MG63 (cell line): ENCODE results near the gene MCAM. TPM values are rescaled to one million over a fixed set of nuclear protein-coding genes. Genes with fewer than 3 reads are reported as not detected.

Experiments
- DNase-seq: peaks from one replicate; pipeline ENCODE4 v3.0.0-alpha.2; 2020
- H3K27me3 ChIP-seq: fragments of 250-450 bp; sonication (Bioruptor Pico); 2 replicates; pipeline ENCODE4 v1.5.1; 2020; ENCODE audit warnings: mild to moderate bottlenecking, moderate library complexity
- H3K36me3 ChIP-seq: fragments of 250-450 bp; sonication (Bioruptor Pico); 2 replicates; pipeline ENCODE4 v1.5.1; 2020; ENCODE audit warnings: mild to moderate bottlenecking, moderate library complexity
- H3K4me3 ChIP-seq: fragments of 250-450 bp; sonication (Bioruptor Pico); 2 replicates; pipeline ENCODE4 v1.5.1; 2020; ENCODE audit warnings: mild to moderate bottlenecking, moderate library complexity
- H3K9me3 ChIP-seq: fragments of 250-450 bp; sonication (Bioruptor Pico); 2 replicates; pipeline ENCODE4 v1.5.1; 2020; ENCODE audit warnings: mild to moderate bottlenecking, moderate library complexity
- total RNA-seq: library from RNA; depleted of rRNA; stranded (reverse); fragments of >200 nt; shearing (Covaris generic); gene quantifications from 2 replicates; pipeline ENCODE4 v1.2.3, GENCODE V29; 2014; ENCODE audit warnings: low replicate concordance; rRNA removed

Gene MCAM, protein sequence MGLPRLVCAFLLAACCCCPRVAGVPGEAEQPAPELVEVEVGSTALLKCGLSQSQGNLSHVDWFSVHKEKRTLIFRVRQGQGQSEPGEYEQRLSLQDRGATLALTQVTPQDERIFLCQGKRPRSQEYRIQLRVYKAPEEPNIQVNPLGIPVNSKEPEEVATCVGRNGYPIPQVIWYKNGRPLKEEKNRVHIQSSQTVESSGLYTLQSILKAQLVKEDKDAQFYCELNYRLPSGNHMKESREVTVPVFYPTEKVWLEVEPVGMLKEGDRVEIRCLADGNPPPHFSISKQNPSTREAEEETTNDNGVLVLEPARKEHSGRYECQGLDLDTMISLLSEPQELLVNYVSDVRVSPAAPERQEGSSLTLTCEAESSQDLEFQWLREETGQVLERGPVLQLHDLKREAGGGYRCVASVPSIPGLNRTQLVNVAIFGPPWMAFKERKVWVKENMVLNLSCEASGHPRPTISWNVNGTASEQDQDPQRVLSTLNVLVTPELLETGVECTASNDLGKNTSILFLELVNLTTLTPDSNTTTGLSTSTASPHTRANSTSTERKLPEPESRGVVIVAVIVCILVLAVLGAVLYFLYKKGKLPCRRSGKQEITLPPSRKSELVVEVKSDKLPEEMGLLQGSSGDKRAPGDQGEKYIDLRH
- 1.8 and 13.6 TPM in 2 replicates for total RNA-seq

DNA sequence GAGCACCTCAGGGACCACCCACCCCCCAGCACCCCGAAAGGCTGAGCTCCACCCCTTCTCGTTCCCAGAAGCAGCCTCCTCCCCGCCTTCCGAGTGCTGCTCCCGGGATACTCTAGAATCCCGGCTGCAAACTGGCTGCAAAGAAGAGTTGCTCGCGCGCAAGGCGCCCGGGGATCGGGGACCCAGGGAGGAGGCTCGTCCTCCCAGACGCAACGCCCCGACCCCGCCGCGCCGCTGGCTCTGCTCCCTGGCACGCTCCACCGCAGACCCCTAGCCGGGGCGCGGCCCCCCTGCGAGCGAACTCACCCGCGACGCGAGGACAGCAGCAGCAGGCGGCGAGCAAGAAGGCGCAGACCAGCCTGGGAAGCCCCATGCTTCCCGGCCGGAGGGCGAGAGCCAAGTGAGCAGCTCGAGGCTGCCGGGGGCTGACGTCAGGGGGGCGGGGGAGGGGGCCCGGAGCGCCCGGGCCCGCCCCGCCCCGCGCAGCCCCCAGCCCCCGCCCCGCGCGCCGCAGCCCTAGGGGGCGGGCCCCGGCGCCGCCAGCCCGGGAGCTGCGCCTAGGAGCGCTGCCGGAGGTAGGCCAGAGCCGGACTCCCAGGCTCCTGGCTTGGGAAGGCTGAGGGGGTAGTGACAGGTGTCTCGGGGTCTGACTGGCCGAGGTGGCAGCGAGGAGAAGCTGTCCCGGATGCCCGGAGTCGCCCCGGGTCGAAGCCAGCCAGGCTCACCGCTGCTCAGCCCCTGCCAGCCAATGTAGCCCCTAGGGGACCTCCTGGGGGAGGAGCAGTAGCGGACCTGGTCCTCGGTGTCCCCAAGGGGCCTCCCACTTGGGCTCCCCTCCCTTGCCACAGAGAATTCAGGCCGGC lies at the start of gene MCAM:
Gene MCAM (minus strand): TSS at position 402 of the 863 bp plus-strand sequence. CDS start 29 bp downstream, at position 373.
- Histone ChIP-seq H3K27me3 (peaks cover 9% of the 10 kb centered on the region), H3K4me3 (peak within 1 kb of the TSS; percentile 41), H3K9me3 (no peaks in the 10 kb centered on the region), H3K36me3 (no peaks in the 10 kb centered on the region)
- peak; percentile 16 for DNase-seq

DNA sequence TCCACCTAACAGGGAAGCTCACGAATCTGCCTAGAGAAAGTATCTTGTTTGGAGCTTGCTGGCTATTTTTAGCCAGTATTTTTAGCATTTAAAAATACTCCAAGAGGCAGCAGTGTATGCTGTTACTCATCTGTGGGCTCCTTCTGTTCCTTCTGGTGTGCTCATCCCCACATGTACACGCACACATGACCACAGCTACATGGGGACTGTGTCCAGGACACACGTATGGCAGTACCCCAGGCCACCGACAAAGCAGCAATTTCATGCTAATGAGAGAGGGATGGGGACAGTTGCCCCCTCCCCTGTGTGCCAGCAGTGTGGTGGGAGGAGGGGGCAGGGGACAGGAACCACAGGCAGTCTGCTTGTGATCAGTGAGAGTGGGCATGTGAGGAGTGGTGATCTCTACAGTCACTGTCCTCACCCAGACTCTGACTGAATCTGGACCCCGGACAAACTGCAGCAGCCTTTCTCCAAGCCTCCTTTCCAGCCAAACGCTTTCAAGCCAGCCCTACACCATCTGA lies 48.2 kb upstream of the MCAM start:
- H3K36me3 ChIP-seq = peaks cover 15% of the 10 kb centered on the region
- DNase-seq = no peak
- H3K4me3 ChIP-seq = no peak overlapping the region; the same call in 1 of the 2 replicates
- no peaks in the 10 kb centered on the region for H3K9me3 ChIP-seq
- no peaks in the 10 kb centered on the region for H3K27me3 ChIP-seq

DNA sequence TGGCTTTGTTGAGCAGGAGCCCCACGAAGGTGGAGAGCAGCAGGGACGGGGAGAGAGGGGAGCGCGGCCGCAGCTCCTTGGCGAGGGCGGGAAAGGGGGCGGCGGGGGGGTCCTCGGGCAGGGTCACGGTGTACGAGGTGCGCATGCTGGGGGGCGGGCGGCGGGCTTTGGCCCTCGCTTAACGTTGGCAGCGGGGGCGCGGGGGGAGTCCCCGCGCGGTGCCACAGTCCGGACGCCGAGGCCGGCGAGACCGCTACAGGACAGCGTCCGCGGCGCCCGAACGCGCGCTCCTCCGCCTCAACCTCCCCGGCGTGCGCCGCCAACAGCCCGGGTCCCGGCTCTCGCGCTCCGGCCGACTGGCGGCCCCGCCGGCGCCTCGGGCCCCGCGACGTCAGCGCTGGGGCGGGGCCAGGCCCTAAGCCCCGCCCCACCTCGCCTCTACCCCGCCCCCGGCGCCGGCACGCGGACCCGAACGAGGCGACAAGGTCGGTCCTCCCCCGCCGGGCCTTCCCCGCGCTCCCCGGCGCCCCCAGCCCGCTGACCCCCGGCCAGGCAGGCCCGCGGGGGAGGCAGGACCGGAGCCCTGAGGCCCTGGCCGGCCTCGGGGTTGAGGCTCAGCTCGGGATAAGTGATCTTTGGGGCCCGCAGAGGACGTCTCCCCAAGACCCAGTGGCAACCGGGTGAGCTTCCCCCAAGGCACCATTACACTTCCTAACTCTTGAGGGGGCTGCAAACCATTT lies 47.1 kb upstream of the MCAM start:
- H3K4me3 ChIP-seq = peak overlapping the region; percentile 50
- H3K36me3 ChIP-seq = peaks cover 17% of the 10 kb centered on the region
- H3K9me3 ChIP-seq = no peaks in the 10 kb centered on the region
- DNase-seq = peak; percentile 59
- H3K27me3 ChIP-seq = no peaks in the 10 kb centered on the region

GRCh38 chr11:119363081-119363850 lies 46.3 kb upstream of the MCAM start:
- Histone ChIP-seq H3K27me3 (no peaks in the 10 kb centered on the region), H3K4me3 (peak overlapping the region; percentile 50), H3K9me3 (no peaks in the 10 kb centered on the region), H3K36me3 (peaks cover 24% of the 10 kb centered on the region)
- DNase-seq = no peak

DNA sequence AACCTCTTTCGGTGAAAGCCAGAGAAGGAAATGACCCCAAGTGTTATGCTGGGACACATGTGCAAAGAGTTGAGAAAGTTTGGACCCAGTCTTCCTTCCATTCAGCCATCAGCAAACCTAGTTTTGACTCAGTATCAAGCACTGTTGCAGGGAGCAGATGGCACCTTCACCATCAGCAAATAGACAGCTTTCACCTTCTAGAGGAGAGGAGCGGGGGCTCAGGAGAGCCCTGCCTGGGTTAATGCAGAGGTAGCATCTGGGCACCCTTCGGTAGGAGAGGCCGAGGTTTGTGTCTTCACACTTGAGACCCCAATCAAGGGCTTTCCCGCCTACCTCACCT lies 45.8 kb upstream of the MCAM start:
- peak overlapping the region; percentile 50 for H3K4me3 ChIP-seq
- H3K27me3 ChIP-seq = no peaks in the 10 kb centered on the region

DNA sequence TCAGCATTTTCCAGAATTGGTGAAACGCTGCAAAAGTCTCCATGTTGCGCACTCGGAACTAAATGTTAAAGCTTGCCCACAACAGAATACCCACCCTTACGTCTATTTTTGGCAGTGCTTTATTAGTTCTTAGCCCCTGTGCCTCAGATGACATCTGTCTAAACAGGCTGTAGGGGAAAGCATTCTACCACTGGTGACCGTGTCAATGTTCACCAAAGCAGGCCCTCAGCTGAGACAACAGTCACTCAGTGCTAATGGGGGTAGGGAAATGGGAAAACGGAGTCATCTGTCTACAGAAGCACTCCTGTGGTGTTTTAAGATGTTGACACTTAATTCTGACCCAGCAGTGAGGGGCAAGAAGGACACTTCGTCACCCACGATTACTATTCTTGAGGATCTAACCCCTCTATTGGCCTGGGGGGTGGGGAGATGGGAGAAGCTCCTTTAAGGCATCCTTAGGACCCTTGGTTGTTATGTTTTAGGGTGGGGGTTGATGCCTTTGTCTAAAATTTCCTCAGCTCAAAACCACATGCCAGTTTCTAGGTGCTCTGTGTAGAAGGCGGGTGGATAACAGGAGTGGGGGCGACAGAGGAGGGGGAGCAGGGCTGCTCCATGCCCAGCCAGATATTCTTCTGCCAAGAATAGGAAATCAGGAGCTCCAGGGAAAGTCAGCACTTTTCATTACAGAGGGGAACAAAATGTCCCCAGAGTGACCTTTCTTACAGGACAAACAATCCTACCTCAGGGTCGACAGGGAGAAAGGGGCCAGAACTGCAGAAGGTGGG lies 45.2 kb upstream of the MCAM start:
- peak overlapping the region; percentile 50 for H3K4me3 ChIP-seq
- no peaks in the 10 kb centered on the region for H3K9me3 ChIP-seq
- H3K36me3 ChIP-seq = peaks cover 34% of the 10 kb centered on the region
- H3K27me3 ChIP-seq = no peaks in the 10 kb centered on the region
- DNase-seq = no peak

More for the DNA sequence above, 45.8 kb upstream of the MCAM start:
- Histone ChIP-seq H3K36me3 (peaks cover 29% of the 10 kb centered on the region), H3K9me3 (no peaks in the 10 kb centered on the region)
- no peak for DNase-seq

DNA sequence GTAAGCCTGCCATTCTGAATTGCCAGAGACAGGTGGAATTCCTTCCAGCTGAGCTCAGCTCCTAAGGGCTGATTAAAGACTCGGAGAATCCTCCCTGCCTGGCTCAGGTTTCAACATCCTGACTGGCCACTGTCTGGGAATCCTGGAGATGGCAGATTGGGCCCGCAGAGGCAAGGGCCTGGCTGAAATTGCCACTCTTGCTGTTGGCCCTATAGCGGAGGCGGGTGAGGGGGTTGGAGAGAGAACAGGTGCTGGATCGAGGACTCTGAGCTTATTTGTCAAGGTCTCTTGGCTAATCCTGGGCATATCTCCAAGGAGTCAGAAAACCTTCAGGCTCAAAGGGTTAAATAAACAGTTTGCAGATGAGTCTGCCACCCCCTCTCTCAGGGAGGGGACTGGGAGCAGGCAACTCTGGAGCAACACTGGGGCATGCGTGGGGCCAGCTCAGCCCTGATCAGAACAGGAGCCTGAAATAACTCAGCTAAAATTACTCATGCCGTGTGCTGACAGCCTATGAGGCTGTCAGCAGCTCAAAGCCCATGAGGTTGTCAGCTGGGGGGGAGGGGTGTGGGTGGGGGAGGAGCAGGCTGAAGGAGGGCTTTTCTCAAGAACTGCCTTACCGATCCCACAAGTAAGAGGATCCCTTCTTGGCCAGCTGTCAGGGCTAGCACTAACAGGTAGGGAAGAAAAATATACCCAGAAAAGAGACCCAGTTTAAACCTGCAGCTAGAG lies 44.3 kb upstream of the MCAM start:
- no peaks in the 10 kb centered on the region for H3K9me3 ChIP-seq
- peaks cover 38% of the 10 kb centered on the region for H3K36me3 ChIP-seq
- peak overlapping the region; percentile 8; the same call in 1 of the 2 replicates for H3K4me3 ChIP-seq
- no peaks in the 10 kb centered on the region for H3K27me3 ChIP-seq
- peak; percentile 93 for DNase-seq

GRCh38 chr11:119359365-119360214 lies 42.7 kb upstream of the MCAM start:
- Histone ChIP-seq H3K9me3 (no peaks in the 10 kb centered on the region), H3K4me3 (no peak overlapping the region), H3K27me3 (no peaks in the 10 kb centered on the region), H3K36me3 (peaks cover 45% of the 10 kb centered on the region)
- DNase-seq = no peak

DNA sequence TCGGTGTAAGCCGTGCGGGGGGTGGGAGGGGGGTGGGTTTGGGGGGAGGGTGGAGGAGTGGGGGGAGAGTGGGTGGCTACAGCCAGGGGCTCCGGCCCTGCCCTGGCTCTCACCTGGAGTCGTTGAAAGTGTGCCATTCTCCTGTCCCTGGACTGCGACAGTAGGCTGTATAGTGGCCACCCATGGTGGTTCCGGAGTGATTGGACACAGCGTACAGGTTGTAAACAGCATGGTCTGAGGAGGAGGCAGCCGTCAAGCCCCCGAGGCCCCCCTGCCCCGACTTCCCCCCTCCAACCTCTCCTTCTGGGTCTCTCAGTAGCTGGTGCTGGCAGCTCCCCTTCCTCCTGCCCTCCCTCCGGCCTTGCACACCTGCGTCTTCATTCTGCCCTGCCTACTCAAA lies 40.1 kb upstream of the MCAM start:
- H3K36me3 ChIP-seq = peaks cover 46% of the 10 kb centered on the region

DNA sequence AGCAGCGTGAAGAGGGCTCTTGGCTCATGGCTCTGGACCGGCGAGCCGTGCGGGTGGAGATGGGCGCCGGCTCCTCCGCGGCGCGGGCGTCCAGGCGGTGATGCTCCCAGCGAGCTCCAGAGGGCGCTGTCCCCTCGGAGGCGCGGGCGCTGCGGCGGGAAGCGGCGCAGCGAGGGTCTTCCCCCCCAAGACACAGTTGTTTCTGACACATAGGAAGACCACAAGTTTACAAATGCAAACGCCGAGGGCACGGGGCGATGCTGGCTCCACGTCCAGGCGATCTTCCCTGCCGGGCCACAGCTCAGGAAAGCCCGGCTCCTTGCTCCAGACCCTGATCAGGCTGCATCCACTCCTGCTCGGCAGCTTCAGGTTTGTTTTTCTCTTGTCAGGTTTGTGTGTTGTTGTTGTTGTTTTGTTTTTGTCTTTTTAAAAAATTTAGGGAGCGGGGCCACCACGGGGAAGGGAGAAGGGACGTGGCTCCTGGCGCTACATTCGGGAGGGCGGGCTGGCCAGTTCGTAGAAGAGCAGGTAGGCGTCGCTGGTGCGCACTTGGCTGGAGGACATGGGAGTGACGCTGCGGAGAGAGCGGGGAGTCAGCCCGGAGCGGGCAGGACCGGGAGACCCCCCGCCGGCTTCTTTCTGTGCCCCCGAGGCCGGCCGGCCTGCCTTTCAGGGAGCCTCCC lies 39.6 kb upstream of the MCAM start:
- no peak for DNase-seq
- H3K27me3 ChIP-seq = no peaks in the 10 kb centered on the region
- peaks cover 46% of the 10 kb centered on the region for H3K36me3 ChIP-seq
- no peak overlapping the region for H3K4me3 ChIP-seq
- no peaks in the 10 kb centered on the region for H3K9me3 ChIP-seq

More for the DNA sequence above, 40.1 kb upstream of the MCAM start:
- Histone ChIP-seq H3K27me3 (no peaks in the 10 kb centered on the region), H3K4me3 (no peak overlapping the region), H3K9me3 (no peaks in the 10 kb centered on the region)
- DNase-seq = no peak

DNA sequence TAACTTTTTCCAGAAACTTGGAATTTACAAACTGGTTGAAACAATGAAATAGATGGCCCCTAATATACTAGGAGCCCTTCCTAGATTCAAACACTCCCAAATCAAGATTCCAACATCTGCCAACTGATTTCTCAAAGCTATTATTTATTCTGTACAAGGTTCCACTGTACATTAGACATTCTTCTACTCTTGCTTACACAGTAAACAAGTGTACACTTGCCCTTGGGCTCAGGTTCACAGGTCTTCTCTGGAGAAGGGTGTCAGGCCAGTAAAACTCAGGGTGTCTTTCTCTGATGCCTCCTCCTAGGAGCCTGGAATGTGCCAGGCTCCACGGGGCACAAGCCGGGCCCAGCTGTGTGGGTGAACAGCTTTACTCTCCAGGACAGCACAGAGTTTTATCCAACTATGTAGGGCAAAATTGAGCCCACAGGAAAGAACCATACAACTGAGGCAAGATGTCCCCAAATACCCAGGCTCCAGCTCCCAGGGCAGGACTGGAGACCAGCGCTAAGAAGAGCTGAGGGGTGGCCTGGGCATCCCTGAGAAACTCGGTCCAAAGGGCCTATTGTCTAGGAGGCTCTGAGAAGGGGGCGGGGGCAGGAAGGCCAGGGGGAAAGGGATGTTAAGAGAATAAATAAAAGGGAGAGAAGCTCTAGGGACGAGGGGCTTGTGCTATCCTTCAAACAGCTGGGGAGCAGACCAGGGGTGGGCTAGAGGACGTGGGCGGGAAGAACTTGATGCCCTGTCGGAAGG lies 38.3 kb upstream of the MCAM start:
- DNase-seq = no peak
- no peaks in the 10 kb centered on the region for H3K27me3 ChIP-seq
- H3K36me3 ChIP-seq = peaks cover 41% of the 10 kb centered on the region
- H3K9me3 ChIP-seq = no peaks in the 10 kb centered on the region
- H3K4me3 ChIP-seq = no peak overlapping the region

DNA sequence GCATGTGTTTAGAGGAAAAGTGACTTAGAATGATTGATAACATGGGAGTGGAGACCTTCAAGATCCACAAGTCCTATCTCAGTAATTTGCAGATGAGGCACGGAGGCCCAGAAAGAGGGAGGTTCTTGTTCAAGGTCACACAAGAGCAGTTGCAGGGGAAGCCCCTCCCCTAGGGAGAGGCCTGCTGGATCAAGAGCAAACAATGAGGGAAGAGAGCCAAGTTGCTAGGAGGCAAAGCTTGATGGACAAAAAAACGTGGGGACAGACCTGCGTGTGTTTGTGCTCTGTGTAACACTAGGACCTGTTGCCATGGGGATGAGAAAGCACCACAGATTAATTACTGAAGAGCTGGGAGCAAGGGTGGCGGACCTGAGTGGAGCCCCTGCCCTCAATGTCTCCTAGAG lies 35.9 kb upstream of the MCAM start:
- Histone ChIP-seq H3K36me3 (peaks cover 20% of the 10 kb centered on the region), H3K9me3 (no peaks in the 10 kb centered on the region), H3K4me3 (no peak overlapping the region), H3K27me3 (no peaks in the 10 kb centered on the region)
- no peak for DNase-seq
